IMR-90 (cell line): Measurements from ENCODE around the gene SMIM14. TPM values are rescaled to one million over a fixed set of nuclear protein-coding genes. Genes with fewer than 3 reads are reported as not detected.
A peak's percentile ranks its signal among the peaks of the same experiment; 100 is the strongest.

Source experiments
- ATAC-seq: fragments of 200-7000 bp; cut with Tn5 transposase; 2 replicates; pipeline ENCODE4 v1.9.1; 2020; ENCODE audit warnings: low read depth, mild to moderate bottlenecking, moderate library complexity
- BruUV-seq: library from RNA; stranded (reverse); fragments of 400-500 nt; replicated peaks from 2 replicates; lab custom pipeline; 2021; lab: Mats Ljungman, UMichigan
- CTCF ChIA-PET: fragments of 300-600 bp; formaldehyde crosslinking; extraction: SDS; loops from one replicate; lab custom pipeline; 2021; ENCODE audit warnings: antibody characterized with exemption; lab: Yijun Ruan, JAX
- POLR2A ChIA-PET: fragments of 300-600 bp; sonication (Branson Sonifier 250); formaldehyde crosslinking; loops from one replicate; lab custom pipeline; 2022; ENCODE audit warnings: antibody characterized with exemption; ENCODE audit not compliant: unreplicated experiment; lab: Charles Lee
- DNase-seq: peaks from one replicate; pipeline ENCODE4 v3.0.0; 2013
- H2AFZ ChIP-seq: replicated peaks from 2 replicates; pipeline ENCODE3; 2013; ENCODE audit warnings: low read length, mild to moderate bottlenecking; ENCODE audit not compliant: poor library complexity
- H2AK5ac ChIP-seq: 2 replicates; pipeline ENCODE4 v1.6.1; 2013; ENCODE audit warnings: low read depth, low read length, inconsistent platforms
- H2AK9ac ChIP-seq: replicated peaks from 2 replicates; pipeline ENCODE3; 2013; ENCODE audit warnings: mild to moderate bottlenecking, low read depth, low read length, moderate library complexity; ENCODE audit not compliant: poor library complexity
- H2BK120ac ChIP-seq: 2 replicates; pipeline ENCODE4 v1.6.1; 2013; ENCODE audit warnings: low read depth, low read length, inconsistent platforms
- H2BK15ac ChIP-seq: 3 replicates; pipeline ENCODE4 v1.6.1; 2013; ENCODE audit warnings: low read depth, low read length, inconsistent platforms
- H2BK20ac ChIP-seq: 2 replicates; pipeline ENCODE4 v1.6.1; 2013; ENCODE audit warnings: low read depth, mild to moderate bottlenecking, inconsistent platforms, low read length, moderate library complexity
- H2BK5ac ChIP-seq: 2 replicates; pipeline ENCODE4 v1.6.1; 2013; ENCODE audit warnings: mild to moderate bottlenecking, low read depth, low read length, inconsistent platforms; ENCODE audit not compliant: poor library complexity, severe bottlenecking
- H3K14ac ChIP-seq: replicated peaks from 2 replicates; pipeline ENCODE4 v1.6.1; 2013; ENCODE audit warnings: low read depth, low read length, inconsistent platforms
- H3K18ac ChIP-seq: 2 replicates; pipeline ENCODE4 v1.6.1; 2013; ENCODE audit warnings: low read depth, low read length, control low read depth
- H3K23ac ChIP-seq: 2 replicates; pipeline ENCODE4 v1.6.1; 2013; ENCODE audit warnings: low read depth, low read length, inconsistent platforms
- H3K27ac ChIP-seq: 2 replicates; pipeline ENCODE4 v1.5.1; 2013; ENCODE audit warnings: mild to moderate bottlenecking, control low read depth, low read length; ENCODE audit not compliant: insufficient read depth
- H3K27me3 ChIP-seq: 2 replicates; pipeline ENCODE4 v1.6.1; 2013; ENCODE audit warnings: low read length; ENCODE audit not compliant: control insufficient read depth, insufficient read depth
- H3K36me3 ChIP-seq: 2 replicates; pipeline ENCODE4 v1.6.1; 2013; ENCODE audit warnings: low read length, mixed read lengths; ENCODE audit not compliant: control insufficient read depth, insufficient read depth
- H3K4ac ChIP-seq: 2 replicates; pipeline ENCODE4 v1.6.1; 2013; ENCODE audit warnings: low read depth, low read length, inconsistent platforms
- H3K4me1 ChIP-seq: 2 replicates; pipeline ENCODE4 v1.6.1; 2013; ENCODE audit warnings: low read length, mixed read lengths; ENCODE audit not compliant: control insufficient read depth, insufficient read depth
- H3K4me2 ChIP-seq: 2 replicates; pipeline ENCODE4 v1.6.1; 2013; ENCODE audit warnings: low read depth, mild to moderate bottlenecking, control low read depth, low read length, moderate library complexity
- H3K4me3 ChIP-seq: 2 replicates; pipeline ENCODE4 v1.5.1; 2013; ENCODE audit warnings: low read depth, mild to moderate bottlenecking, control low read depth, low read length, moderate library complexity; ENCODE audit not compliant: insufficient read depth
- H3K56ac ChIP-seq: 2 replicates; pipeline ENCODE4 v1.6.1; 2013; ENCODE audit warnings: low read length, inconsistent platforms; ENCODE audit not compliant: insufficient read depth; ENCODE audit errors: extremely low read depth
- H3K79me1 ChIP-seq, 2 experiments: 2 replicates each; pipeline ENCODE4 v1.6.1; 2013; ENCODE audit warnings: low read length in 2 of 2, inconsistent platforms in 1 of 2, low read depth in 1 of 2
- H3K9ac ChIP-seq: 2 replicates; pipeline ENCODE4 v1.6.1; 2013; ENCODE audit warnings: low read depth, low read length, control low read depth
- H3K9me1 ChIP-seq: 2 replicates; pipeline ENCODE4 v1.6.1; 2013; ENCODE audit warnings: low read length, inconsistent platforms; ENCODE audit not compliant: insufficient read depth
- H3K9me3 ChIP-seq: 2 replicates; pipeline ENCODE4 v1.6.1; 2013; ENCODE audit warnings: low read length; ENCODE audit not compliant: control insufficient read depth, insufficient read depth
- H4K20me1 ChIP-seq: 2 replicates; pipeline ENCODE4 v1.6.1; 2013; ENCODE audit warnings: low read length, inconsistent platforms; ENCODE audit not compliant: insufficient read depth
- H4K5ac ChIP-seq: 2 replicates; pipeline ENCODE4 v1.6.1; 2013; ENCODE audit warnings: mild to moderate bottlenecking, low read depth, low read length, control low read depth
- H4K8ac ChIP-seq, 2 experiments: 2 replicates each; pipeline ENCODE4 v1.6.1; 2013; ENCODE audit warnings: low read depth in 2 of 2, low read length in 2 of 2, control low read depth in 1 of 2, inconsistent platforms in 1 of 2
- H4K91ac ChIP-seq: 2 replicates; pipeline ENCODE4 v1.6.1; 2013; ENCODE audit warnings: low read depth, low read length, inconsistent platforms; ENCODE audit not compliant: insufficient read depth
- MAFK ChIP-seq: IDR thresholded peaks from 2 replicates; pipeline ENCODE4 v1.6.1; 2012; ENCODE audit warnings: low read depth, low read length, improper control_type of control experiment
- RCOR1 ChIP-seq: IDR thresholded peaks from 2 replicates; pipeline ENCODE4 v1.6.1; 2012; ENCODE audit warnings: mild to moderate bottlenecking, low read length, improper control_type of control experiment; ENCODE audit not compliant: insufficient replicate concordance
- WGBS, 2 experiments: methylation state at CpG; one replicate each; pipeline versions ENCODE4 v1.1.5 to v1.1.7; 2013; ENCODE audit warnings: missing lambda C conversion rate in 2 of 2; ENCODE audit not compliant: insufficient read length in 1 of 2; ENCODE audit errors: extremely low coverage in 2 of 2; 5-methylcytosine and 5-hydroxymethylcytosine counted together
- dilution Hi-C: fragments of 300-500 bp; cut with HindIII; formaldehyde crosslinking; loops from one replicate; pipeline ENCODE4 v1.14.3; 2018; ENCODE audit warnings: low sequenced_read_pairs; ENCODE audit not compliant: unreplicated experiment
- in situ Hi-C: fragments of 300-500 bp; cut with MboI; formaldehyde crosslinking; loops from 3 replicates; pipeline ENCODE4 v1.14.3; 2019; ENCODE audit warnings: low sequenced_read_pairs, inconsistent platforms, mixed read lengths
- intact Hi-C: fragments of 100-400 bp; cut with micrococcal nuclease; formaldehyde crosslinking; loops from 2 replicates; pipeline ENCODE4 v1.10.0; 2022
- polyA plus RNA-seq, 3 experiments: library from polyadenylated mRNA; depleted of rRNA; stranded (reverse); fragments of >200 nt; gene quantifications; 2 replicates each; pipeline ENCODE4 v1.2.3, GENCODE V29; 2012; ENCODE audit warnings: low replicate concordance in 1 of 3
- total RNA-seq: library from RNA; depleted of rRNA; stranded (reverse); fragments of >200 nt; gene quantifications from 2 replicates; pipeline ENCODE4 v1.2.3, GENCODE V29; 2012

Gene SMIM14
- total and polyA plus RNA-seq, 2 of the 4 experiments (the other 2 are of a cell fraction): 15.6 to 20.9 TPM

DNA sequence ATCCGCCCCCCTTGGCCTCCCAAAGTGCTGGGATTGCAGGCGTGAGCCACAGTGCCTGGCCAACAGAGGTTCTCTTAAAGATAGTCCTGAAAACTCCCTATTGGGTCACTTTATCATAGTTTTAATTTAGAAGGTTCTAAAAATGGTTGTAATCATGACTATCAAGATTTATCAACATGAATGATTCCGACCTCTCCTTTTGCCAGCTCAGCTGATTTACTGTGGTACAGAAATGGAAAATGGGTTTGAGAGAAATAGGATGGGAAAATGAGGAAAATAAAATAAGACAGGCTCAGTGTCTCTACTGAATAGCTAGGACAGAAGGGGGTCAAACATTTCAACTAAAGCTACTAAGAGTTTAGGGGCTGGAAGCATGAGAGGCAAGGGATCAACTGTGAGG, 83.2 kb downstream of the SMIM14 start:
- Histone ChIP-seq H2AK5ac (no peak overlapping the region), H2BK20ac (no peak overlapping the region), H4K8ac (no peak overlapping the region), H2BK120ac (no peak overlapping the region), H2BK15ac (no peak overlapping the region), H3K27me3 (no peaks in the 10 kb centered on the region), H3K4me1 (peaks cover 8% of the 10 kb centered on the region), H4K91ac (no peak overlapping the region), H2AFZ (no peak overlapping the region), H3K36me3 (peaks cover 2% of the 10 kb centered on the region; the same call in 1 of the 2 replicates), H4K5ac (no peak overlapping the region), H3K4me2 (no peak overlapping the region), H3K18ac (no peak overlapping the region), H3K79me1 (no peaks in the 10 kb centered on the region), H3K27ac (no peak overlapping the region), H3K9me1 (no peaks in the 10 kb centered on the region), H3K9me3 (no peaks in the 10 kb centered on the region), H2AK9ac (no peak overlapping the region), H3K9ac (no peak overlapping the region), H3K4me3 (no peak overlapping the region), H3K4ac (no peak overlapping the region), H2BK5ac (no peak overlapping the region), H3K14ac (no peak overlapping the region), H3K56ac (no peak overlapping the region), H3K23ac (no peak overlapping the region), H4K20me1 (no peaks in the 10 kb centered on the region)
- ATAC-seq: no peak
- in situ Hi-C loops (no loop called here), dilution Hi-C loops (no loop called here), intact Hi-C loops (no loop called here)
- DNase-seq: no peak
- CTCF ChIA-PET: no interaction called here
- TF ChIP-seq MAFK (0 out of 2 replicates have a peak, but pooled peaks have one; percentile 13), RCOR1 (no peak)
- POLR2A ChIA-PET: no interaction called here
- BruUV-seq: no TSS peak
- no CpG with 5 or more reads among the region's 3 CpGs for WGBS, 2 experiments
